Loucy (cell line): Measurements from ENCODE around the gene RPH3AL.

Source experiments
- H2AFZ ChIP-seq: fragments of 200-600 bp; sonication (generic); 2 replicates; pipeline ENCODE4 v1.6.0; 2016; ENCODE audit warnings: antibody characterized with exemption, mild to moderate bottlenecking, low read length, moderate library complexity
- H3F3A ChIP-seq: fragments of 200-600 bp; 2 replicates; pipeline ENCODE4 v1.6.0; 2016; ENCODE audit warnings: antibody characterized with exemption, low read depth, mild to moderate bottlenecking
- H3K27me3 ChIP-seq: fragments of 200-600 bp; sonication (generic); 2 replicates; pipeline ENCODE4 v1.6.1; 2014; ENCODE audit warnings: low read length, mild to moderate bottlenecking; ENCODE audit not compliant: insufficient read depth, poor library complexity, severe bottlenecking
- H3K36me3 ChIP-seq: fragments of 200-600 bp; sonication (generic); 2 replicates; pipeline ENCODE4 v1.6.1; 2016; ENCODE audit warnings: low read length; ENCODE audit not compliant: insufficient read depth
- H3K4me1 ChIP-seq: fragments of 200-600 bp; sonication (generic); 2 replicates; pipeline ENCODE4 v1.5.1; 2014; ENCODE audit warnings: low read length, mild to moderate bottlenecking; ENCODE audit not compliant: insufficient read depth, poor library complexity, severe bottlenecking
- H3K4me2 ChIP-seq: fragments of 200-600 bp; sonication (generic); 2 replicates; pipeline ENCODE4 v1.6.0; 2014; ENCODE audit warnings: antibody characterized with exemption, low read length, low read depth, mild to moderate bottlenecking; ENCODE audit not compliant: poor library complexity, severe bottlenecking
- H3K4me3 ChIP-seq: fragments of 200-600 bp; sonication (generic); 2 replicates; pipeline ENCODE4 v1.5.1; 2014; ENCODE audit warnings: low read length, mild to moderate bottlenecking, mixed read lengths; ENCODE audit not compliant: poor library complexity, severe bottlenecking
- H3K79me2 ChIP-seq: fragments of 200-600 bp; sonication (generic); 2 replicates; pipeline ENCODE4 v1.6.1; 2014; ENCODE audit warnings: low read length; ENCODE audit not compliant: insufficient read depth
- H3K9ac ChIP-seq: fragments of 200-600 bp; sonication (generic); 2 replicates; pipeline ENCODE4 v1.6.0; 2014; ENCODE audit warnings: mild to moderate bottlenecking, low read depth, low read length, moderate library complexity; ENCODE audit not compliant: poor library complexity, severe bottlenecking
- H3K9me2 ChIP-seq: fragments of 200-600 bp; sonication (generic); replicated peaks from 2 replicates; pipeline ENCODE4 v1.6.1; 2016; ENCODE audit warnings: low read depth, low read length, mixed read lengths
- H3K9me3 ChIP-seq: fragments of 200-600 bp; sonication (generic); 2 replicates; pipeline ENCODE4 v1.6.1; 2014; ENCODE audit warnings: mild to moderate bottlenecking, antibody characterized with exemption, low read length, low read depth; ENCODE audit not compliant: insufficient read depth
- H4K20me1 ChIP-seq: fragments of 200-600 bp; sonication (generic); 2 replicates; pipeline ENCODE4 v1.6.0; 2014; ENCODE audit warnings: antibody characterized with exemption, low read length, mild to moderate bottlenecking; ENCODE audit not compliant: insufficient read depth, poor library complexity, severe bottlenecking
- EZH2phosphoT487 ChIP-seq: fragments of 200-600 bp; IDR thresholded peaks from 2 replicates; pipeline ENCODE4 v1.6.1; 2018; ENCODE audit warnings: antibody characterized with exemption, mild to moderate bottlenecking, moderate library complexity, borderline replicate concordance
- TF ChIP-seq, protein P1 (sequence below): fragments of 200-600 bp; sonication (generic); conservative IDR thresholded peaks from 2 replicates; pipeline ENCODE4 v1.5.1; 2014; ENCODE audit warnings: mild to moderate bottlenecking, antibody characterized with exemption, low read length

RPH3AL gene

DNA sequence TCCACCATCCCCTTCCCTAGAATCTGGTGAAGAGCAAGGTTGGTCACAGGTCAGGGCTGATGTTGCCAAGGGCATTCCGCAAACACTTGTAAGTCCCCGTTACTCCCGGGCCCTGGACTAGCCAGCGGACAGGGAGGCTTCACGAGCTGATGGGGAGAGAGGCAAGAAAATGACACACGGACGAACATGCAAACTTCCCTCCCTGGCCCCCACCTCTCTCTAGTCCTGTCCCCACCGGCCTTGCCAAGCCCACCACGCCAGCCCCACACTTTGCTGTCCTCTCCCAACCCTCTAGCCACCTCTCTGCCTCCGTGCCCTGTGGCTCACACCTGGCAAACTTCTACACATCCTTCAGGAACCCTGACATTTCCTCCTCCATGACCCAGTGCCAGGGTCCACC, 54.8 kb downstream of the RPH3AL start:
- Histone ChIP-seq H3K4me1 (peaks cover 4% of the 10 kb centered on the region), H2AFZ (no peak overlapping the region), H3K27me3 (no peaks in the 10 kb centered on the region), H3K9ac (no peak overlapping the region), H3F3A (no peaks in the 10 kb centered on the region; the same call in 1 of the 2 replicates), H4K20me1 (no peaks in the 10 kb centered on the region), H3K9me2 (no peaks in the 10 kb centered on the region), H3K79me2 (no peaks in the 10 kb centered on the region), H3K36me3 (no peaks in the 10 kb centered on the region), H3K9me3 (no peaks in the 10 kb centered on the region), H3K4me2 (no peak overlapping the region), H3K4me3 (no peak overlapping the region)
- TF ChIP-seq EZH2phosphoT487: no peak
- TF ChIP-seq, protein P1, sequence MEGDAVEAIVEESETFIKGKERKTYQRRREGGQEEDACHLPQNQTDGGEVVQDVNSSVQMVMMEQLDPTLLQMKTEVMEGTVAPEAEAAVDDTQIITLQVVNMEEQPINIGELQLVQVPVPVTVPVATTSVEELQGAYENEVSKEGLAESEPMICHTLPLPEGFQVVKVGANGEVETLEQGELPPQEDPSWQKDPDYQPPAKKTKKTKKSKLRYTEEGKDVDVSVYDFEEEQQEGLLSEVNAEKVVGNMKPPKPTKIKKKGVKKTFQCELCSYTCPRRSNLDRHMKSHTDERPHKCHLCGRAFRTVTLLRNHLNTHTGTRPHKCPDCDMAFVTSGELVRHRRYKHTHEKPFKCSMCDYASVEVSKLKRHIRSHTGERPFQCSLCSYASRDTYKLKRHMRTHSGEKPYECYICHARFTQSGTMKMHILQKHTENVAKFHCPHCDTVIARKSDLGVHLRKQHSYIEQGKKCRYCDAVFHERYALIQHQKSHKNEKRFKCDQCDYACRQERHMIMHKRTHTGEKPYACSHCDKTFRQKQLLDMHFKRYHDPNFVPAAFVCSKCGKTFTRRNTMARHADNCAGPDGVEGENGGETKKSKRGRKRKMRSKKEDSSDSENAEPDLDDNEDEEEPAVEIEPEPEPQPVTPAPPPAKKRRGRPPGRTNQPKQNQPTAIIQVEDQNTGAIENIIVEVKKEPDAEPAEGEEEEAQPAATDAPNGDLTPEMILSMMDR: no peak

- Histone ChIP-seq H3K27me3 (no peaks in the 10 kb centered on the region), H3F3A (no peaks in the 10 kb centered on the region; the same call in 1 of the 2 replicates), H3K9me3 (no peaks in the 10 kb centered on the region), H3K9me2 (no peaks in the 10 kb centered on the region), H2AFZ (no peak overlapping the region), H3K36me3 (no peaks in the 10 kb centered on the region), H3K4me1 (peaks cover 8% of the 10 kb centered on the region), H3K9ac (no peak overlapping the region), H3K4me2 (no peak overlapping the region), H3K79me2 (no peaks in the 10 kb centered on the region), H4K20me1 (no peaks in the 10 kb centered on the region), H3K4me3 (no peak overlapping the region)
- TF ChIP-seq EZH2phosphoT487: no peak
These were observed 55.5 kb downstream of the RPH3AL start for GRCh38 chr17:296906-297690.

GRCh38 chr17:296379-296778, 56.2 kb downstream of the RPH3AL start:
- Histone ChIP-seq H3K27me3 (no peaks in the 10 kb centered on the region), H3K4me3 (no peak overlapping the region), H3K9ac (no peak overlapping the region), H4K20me1 (no peaks in the 10 kb centered on the region), H3K9me2 (no peaks in the 10 kb centered on the region), H3K4me2 (no peak overlapping the region), H2AFZ (no peak overlapping the region), H3F3A (no peaks in the 10 kb centered on the region; the same call in 1 of the 2 replicates), H3K9me3 (no peaks in the 10 kb centered on the region), H3K4me1 (peaks cover 8% of the 10 kb centered on the region), H3K36me3 (no peaks in the 10 kb centered on the region), H3K79me2 (no peaks in the 10 kb centered on the region)
- TF ChIP-seq, protein P1: no peak
- no peak for TF ChIP-seq EZH2phosphoT487
